GM12891 (cell line): Measurements from ENCODE around the gene SPDYE5.

Experiments used
- DNase-seq: peaks from one replicate; pipeline ENCODE4 v3.0.0; 2011; ENCODE audit warnings: low spot score; ENCODE audit not compliant: insufficient read length
- FAIRE-seq: peaks from 2 replicates; lab custom pipeline; 2011; peaks lifted over from hg19 to GRCh38; lab: Jason Lieb, UNC
- PAX5 ChIP-seq: IDR thresholded peaks from 2 replicates; pipeline ENCODE4 v1.6.1; 2011; ENCODE audit warnings: low read length, moderate library complexity, mild to moderate bottlenecking; ENCODE audit not compliant: insufficient read depth, severe bottlenecking
- POLR2A ChIP-seq: IDR thresholded peaks from 2 replicates; pipeline ENCODE4 v1.6.1; 2011; ENCODE audit warnings: low read depth, low read length, control low read depth
- POLR2AphosphoS5 ChIP-seq: IDR thresholded peaks from 2 replicates; pipeline ENCODE4 v1.6.1; 2011; ENCODE audit warnings: low read depth, low read length, control low read depth
- POU2F2 ChIP-seq: IDR thresholded peaks from 2 replicates; pipeline ENCODE4 v1.6.1; 2011; ENCODE audit warnings: low read depth, mild to moderate bottlenecking, control low read depth, low read length, moderate library complexity
- SPI1 ChIP-seq: IDR thresholded peaks from 2 replicates; pipeline ENCODE4 v1.6.1; 2011; ENCODE audit warnings: low read depth, low read length, control low read depth
- TAF1 ChIP-seq: IDR thresholded peaks from 2 replicates; pipeline ENCODE4 v1.6.1; 2011; ENCODE audit warnings: low read depth, low read length, control low read depth

The SPDYE5 gene

GRCh38 chr7:75531359-75531821 lies 39.3 kb downstream of the SPDYE5 start:
- no peak for DNase-seq
- TF ChIP-seq TAF1 (no peak), POLR2AphosphoS5 (no peak), PAX5 (no peak), POLR2A (no peak), SPI1 (no peak), POU2F2 (no peak)
- FAIRE-seq: no peak

DNA sequence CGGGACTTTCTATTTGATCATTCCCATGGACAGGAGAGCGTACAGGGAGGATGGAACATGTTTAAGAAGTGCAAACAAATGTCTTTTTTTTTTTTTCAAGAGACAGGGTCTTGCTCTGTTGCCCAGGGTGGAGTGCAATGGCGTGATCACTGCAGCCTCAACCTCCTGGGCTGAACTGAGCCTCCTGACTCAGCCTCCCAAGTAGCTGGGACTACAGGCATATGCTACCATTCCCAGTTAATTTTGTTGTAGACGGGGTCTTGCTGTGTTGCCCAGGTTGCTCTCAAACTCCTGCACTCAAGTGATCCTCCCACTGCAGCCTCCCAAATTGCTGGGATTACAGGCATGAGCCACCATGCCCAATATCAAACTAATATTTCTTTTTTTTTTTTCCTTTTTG lies 40.5 kb downstream of the SPDYE5 start:
- TF ChIP-seq TAF1 (no peak), SPI1 (no peak), PAX5 (no peak), POLR2A (no peak), POLR2AphosphoS5 (no peak), POU2F2 (no peak)
- no peak for DNase-seq
- FAIRE-seq: no peak

DNA sequence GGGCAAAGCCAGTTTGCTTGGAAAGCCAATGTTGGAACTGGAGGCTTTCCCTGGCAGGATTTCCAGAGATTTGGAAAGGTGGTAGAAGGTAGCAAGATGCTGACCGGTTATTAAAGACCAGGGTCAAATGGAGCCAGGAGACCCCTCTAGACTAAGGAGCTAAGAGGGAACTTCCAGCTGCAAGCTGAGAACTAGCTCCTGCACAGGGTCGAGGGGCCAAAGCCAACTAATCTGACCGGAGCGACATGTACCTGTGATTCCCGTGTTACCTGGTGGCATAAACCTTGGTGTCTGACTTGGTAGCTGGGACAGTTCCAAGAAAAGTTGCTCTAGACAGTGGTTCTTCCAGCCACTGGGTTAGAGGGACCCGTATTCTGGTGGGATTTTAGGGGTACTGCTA lies 41.8 kb downstream of the SPDYE5 start:
- TF ChIP-seq PAX5: no peak
- TF ChIP-seq POLR2AphosphoS5: no peak
- no peak for TF ChIP-seq SPI1
- no peak for TF ChIP-seq POU2F2
- no peak for TF ChIP-seq POLR2A
- no peak for TF ChIP-seq TAF1
- DNase-seq (no peak), FAIRE-seq (no peak)

DNA sequence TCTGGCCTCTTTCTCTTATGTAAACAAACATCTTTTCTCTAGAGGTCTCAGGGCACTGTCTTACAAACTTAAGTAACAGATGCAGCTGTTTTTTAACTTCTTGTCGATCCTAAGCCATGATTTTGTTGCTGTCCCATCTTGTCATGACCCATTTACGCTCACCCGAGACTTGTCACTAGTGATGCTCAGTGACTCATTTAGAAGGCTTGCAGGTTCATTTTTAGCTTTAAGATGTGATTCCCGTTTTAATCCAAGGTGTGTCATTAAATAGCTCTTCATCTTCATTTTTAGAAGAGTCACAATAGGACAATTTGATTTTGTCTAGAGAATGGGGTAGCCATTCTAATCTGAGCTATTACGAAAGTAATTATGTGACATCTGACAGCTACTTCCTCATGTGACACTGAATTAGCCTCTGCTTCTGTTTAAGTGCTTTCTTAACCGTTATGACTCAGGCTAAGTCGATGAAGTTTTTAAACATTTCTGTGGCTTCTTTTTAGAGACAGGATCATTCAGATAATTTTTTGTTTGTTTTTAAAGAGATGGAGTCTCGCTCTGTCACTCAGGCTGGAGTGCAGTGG lies 42.7 kb downstream of the SPDYE5 start:
- peak; percentile 5 for FAIRE-seq

GRCh38 chr7:75536491-75536890 lies 44.4 kb downstream of the SPDYE5 start:
- DNase-seq (no peak), FAIRE-seq (no peak)
- no peak for TF ChIP-seq PAX5
- TF ChIP-seq POU2F2: no peak
- TF ChIP-seq TAF1: no peak
- TF ChIP-seq SPI1: no peak
- no peak for TF ChIP-seq POLR2A
- TF ChIP-seq POLR2AphosphoS5: no peak

More for the DNA sequence above, 42.7 kb downstream of the SPDYE5 start:
- peak; percentile 48 for DNase-seq
- TF ChIP-seq POLR2AphosphoS5 (no peak), POLR2A (no peak), PAX5 (no peak), TAF1 (no peak), POU2F2 (no peak), SPI1 (peak; percentile 58)

GRCh38 chr7:75536940-75537538 lies 44.9 kb downstream of the SPDYE5 start:
- no peak for DNase-seq
- TF ChIP-seq POU2F2: no peak
- TF ChIP-seq POLR2A: no peak
- no peak for TF ChIP-seq SPI1
- TF ChIP-seq POLR2AphosphoS5: no peak
- no peak for TF ChIP-seq PAX5
- no peak for TF ChIP-seq TAF1
- no peak for FAIRE-seq

- no peak for FAIRE-seq
- TF ChIP-seq POLR2AphosphoS5: no peak
- TF ChIP-seq TAF1: no peak
- TF ChIP-seq POU2F2: no peak
- no peak for TF ChIP-seq POLR2A
- TF ChIP-seq PAX5: no peak
- no peak for TF ChIP-seq SPI1
- no peak for DNase-seq
Measured at GRCh38 chr7:75537731-75538130, 45.6 kb downstream of the SPDYE5 start.

- no peak for FAIRE-seq
- no peak for DNase-seq
- TF ChIP-seq SPI1 (no peak), POLR2AphosphoS5 (no peak), PAX5 (no peak), TAF1 (no peak), POU2F2 (no peak), POLR2A (no peak)
Measured at GRCh38 chr7:75546237-75547015, 54.3 kb downstream of the SPDYE5 start.
